Right forelimb (tissue), 1 donor: ENCODE measurements around the gene LGALS3.

Experiments used
- DNase-seq: peaks from one replicate; pipeline ENCODE4 v3.0.0-alpha.2; 2018

LGALS3 gene

GRCh38 chr14:55133416-55133815, 4.4 kb downstream of the LGALS3 start:
- no peak for DNase-seq

DNA sequence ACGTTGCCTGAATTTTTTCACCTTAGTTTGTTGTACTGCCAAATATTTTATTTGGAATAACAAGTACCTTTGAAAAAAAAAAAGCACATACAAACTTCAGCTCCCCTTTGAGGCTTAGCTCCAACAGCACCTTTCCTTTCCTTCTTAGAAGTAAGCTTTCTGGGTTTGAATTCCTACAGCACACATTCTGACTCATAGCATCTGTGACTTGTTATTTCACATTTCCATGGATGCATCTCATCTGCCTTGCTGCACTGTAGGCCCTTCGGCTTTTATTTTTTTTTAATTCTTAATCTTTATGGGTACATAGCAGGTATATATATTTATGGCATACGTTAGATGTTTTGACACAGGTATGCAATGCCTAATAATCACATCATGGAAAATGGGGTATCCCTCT, 7.2 kb downstream of the LGALS3 start:
- DNase-seq = no peak

DNA sequence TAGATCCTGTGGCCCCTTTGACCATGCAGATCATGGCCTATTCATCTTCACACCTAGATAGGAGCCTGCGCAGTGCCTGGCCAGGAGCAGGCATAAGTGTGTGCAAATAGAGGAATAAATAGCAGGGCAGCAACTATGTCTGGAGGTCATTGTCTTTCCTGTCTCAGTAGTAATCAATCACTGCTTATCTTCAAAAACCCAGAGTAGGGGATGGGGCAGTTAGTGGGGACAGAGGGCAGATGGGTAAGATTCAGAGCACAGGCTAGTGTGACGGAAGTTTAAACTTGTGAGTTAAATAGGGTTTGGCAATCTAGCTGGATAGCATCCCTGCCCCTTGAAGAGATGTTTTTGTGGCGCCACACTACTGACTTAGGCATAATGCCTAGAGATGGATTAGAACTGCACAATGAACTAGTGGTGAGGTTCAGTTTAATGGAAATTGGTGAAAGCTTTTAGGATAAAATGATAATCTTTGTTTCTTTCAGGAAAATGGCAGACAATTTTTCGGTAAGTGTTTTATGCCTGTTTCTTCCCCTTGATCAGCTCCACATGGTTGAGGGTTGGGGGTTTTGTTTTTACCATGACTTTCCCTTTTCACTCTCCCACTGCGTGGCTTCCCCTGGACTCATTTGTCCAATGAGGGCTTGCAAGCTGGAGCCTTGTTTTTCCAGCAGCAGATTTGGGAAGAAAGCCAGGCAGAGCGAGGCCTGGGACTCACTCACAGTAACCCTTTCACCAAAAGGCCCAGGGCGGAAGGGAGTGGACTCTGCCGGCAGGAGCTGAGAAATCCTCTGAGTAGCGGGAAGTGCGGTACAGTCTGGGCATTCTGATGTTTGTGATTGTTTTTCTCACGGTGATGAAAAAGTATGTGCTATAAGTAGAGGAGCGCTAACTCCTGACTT, 8.1 kb downstream of the LGALS3 start:
- peak; percentile 86 for DNase-seq

DNA sequence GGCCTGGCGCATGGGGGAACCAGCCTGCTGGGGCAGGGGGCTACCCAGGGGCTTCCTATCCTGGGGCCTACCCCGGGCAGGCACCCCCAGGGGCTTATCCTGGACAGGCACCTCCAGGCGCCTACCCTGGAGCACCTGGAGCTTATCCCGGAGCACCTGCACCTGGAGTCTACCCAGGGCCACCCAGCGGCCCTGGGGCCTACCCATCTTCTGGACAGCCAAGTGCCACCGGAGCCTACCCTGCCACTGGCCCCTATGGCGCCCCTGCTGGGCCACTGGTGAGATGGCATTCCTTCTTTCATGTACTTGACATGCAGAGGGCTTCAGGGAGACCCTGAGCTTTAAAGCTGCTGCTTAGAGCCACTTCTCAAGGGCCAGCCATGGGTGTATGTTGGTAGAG, 9.0 kb downstream of the LGALS3 start:
- no peak for DNase-seq

DNA sequence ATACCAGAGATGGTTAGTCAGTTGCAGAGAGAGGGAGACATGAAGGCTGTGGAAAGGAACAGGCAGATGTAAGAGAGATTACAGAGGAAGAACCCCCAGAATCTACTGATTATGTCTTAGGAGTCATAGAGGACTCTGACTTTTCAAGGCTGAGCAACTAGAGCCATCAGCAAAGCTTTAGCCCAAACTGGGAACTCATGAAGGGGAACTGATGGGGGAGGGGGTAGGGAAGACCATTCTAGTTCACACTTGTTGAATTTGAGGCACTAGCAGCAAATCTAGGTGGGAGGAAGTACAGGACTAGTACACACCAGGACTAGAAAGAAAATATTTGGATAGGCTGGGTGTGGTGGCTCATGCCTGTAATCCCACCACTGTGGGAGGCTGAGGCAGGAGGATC, 10.1 kb downstream of the LGALS3 start:
- no peak for DNase-seq

- DNase-seq = no peak
Measured at GRCh38 chr14:55139696-55140509, 10.9 kb downstream of the LGALS3 start.

DNA sequence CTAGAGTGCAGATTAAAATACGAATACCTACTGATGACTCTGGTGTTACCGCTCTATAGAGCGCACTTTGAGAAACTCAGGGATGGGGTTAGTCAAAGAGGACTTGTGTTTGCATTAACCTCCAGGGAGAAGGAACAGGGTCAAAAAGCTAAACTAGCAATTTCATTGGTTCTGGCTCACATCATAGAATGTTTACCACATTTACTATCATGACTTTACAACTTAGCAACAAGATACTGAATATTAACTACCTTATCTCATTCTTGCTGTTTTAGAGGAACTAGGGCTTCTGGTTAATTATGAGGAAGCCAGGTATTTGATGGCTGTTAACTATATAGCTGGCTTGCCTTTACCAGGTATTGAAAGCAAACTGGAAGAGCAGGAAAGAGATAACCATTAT, 12.8 kb downstream of the LGALS3 start:
- no peak for DNase-seq

DNA sequence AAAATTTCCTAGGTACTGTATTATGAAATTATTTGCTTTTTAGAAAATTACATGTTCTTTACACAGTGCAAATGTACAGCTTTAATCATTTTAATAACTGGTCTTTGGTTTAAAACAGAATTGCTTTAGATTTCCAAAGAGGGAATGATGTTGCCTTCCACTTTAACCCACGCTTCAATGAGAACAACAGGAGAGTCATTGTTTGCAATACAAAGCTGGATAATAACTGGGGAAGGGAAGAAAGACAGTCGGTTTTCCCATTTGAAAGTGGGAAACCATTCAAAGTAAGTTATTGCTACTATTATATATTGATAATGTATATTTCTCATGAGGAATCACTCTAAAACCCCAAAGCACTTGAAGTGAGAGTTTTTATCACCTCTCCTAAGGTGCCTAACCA, 13.4 kb downstream of the LGALS3 start:
- DNase-seq = no peak

DNA sequence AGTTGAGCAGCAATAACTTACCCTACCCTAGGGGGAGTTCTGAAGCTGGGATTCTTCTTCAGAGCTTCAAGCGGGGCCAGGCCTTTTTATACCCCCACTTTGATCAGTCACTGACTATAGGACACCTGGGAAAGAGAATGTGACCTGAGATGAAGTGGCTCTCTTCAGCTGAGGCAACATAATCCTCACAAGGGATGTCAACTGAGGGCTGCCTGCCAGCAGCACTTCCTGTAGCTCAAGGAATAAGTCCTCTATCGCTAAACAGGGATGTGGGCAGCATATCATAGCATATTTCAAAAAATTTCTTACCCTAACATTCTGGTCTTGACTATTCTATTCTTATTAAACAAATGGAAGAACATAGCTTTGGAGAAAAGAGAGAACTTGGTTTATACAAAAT, 17.4 kb downstream of the LGALS3 start:
- DNase-seq = no peak

DNA sequence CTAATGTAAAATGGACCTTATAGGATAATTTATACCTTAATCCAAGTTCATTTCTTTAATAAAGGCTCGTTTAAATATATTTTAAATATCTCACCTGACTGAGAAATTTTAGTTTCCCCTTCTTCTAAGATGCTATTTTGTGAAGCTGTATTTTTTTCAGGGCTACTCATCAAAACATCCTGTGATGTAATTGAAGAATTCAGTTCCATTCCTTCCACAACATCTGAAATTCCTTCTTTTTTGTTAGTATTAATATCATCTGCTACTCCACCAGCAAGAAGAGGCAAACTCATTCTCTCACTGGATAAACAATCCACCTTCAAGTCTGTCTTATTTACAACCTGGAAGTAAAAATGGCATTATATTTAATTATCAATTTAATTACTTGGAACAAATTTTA, 22.5 kb downstream of the LGALS3 start:
- DNase-seq = no peak

DNA sequence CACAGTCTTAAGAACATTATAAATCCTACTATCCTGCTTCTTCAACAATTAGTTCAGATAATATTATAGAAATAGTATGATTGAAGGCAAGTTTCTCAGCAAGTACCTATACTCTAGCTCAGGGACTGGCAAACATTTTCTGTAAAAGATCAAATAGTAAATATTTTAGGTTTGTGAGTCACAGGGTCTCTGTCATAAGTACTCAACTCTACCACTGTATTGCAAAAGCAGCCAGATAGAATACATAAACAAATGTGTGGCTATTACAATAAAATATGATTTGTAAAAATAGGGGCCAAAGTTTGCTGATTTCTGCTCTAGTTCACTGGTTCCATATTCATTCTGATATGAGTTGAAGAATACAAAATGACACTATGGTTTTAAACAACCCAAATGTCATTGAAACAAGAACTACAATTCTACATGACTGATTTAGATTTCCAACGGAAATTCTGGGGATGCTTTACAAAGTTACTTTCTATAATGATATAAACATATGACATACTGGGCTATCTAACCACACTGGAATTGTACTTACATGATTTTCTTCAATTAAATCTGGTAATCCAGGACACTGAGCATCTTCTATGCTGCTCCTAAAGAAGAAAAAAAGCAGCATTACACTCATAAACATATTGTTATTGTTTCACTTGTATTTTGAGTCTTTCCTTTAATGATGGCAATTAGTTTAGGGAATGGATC, 23.2 kb downstream of the LGALS3 start:
- DNase-seq = no peak

- DNase-seq = no peak
Measured at GRCh38 chr14:55153951-55154350, 24.9 kb downstream of the LGALS3 start.

- no peak for DNase-seq
Measured at GRCh38 chr14:55157080-55157479, 28.0 kb downstream of the LGALS3 start.

DNA sequence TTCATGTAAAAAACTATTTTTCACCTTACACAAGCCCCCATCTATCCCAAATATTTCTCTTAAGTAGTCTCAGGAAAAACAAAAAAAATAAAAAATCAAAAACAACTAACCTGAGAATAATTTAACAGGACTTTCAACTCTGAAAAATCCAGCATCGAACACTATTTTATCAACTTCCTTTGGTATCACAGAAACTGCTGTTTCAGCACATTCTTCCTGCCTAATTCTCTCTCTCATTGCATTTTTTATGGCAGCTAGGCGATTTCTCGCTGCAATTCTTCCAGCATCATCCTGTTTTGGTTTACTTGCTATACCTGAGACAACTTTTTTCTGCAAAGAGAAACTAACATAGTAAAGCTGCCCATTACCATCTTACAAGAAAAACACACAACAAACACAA, 29.4 kb downstream of the LGALS3 start:
- no peak for DNase-seq

DNA sequence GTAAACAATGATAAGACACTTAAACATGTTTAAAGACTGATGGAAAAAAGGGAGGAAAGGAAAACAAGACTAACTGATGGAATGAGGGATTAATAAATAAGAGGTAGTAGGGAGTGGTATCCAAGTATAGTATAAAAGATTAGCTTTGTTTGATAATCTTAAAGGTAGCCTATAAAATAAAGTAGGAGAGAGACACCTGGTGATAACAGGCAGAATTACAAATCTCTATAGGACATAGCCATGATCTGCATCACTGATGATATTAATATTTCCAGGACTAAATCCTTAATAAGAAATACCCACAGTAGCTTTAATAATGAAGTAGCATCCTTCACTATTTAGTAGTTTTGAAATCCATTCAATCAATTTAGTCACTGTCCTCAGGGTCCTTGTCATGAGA, 31.9 kb downstream of the LGALS3 start:
- no peak for DNase-seq

DNA sequence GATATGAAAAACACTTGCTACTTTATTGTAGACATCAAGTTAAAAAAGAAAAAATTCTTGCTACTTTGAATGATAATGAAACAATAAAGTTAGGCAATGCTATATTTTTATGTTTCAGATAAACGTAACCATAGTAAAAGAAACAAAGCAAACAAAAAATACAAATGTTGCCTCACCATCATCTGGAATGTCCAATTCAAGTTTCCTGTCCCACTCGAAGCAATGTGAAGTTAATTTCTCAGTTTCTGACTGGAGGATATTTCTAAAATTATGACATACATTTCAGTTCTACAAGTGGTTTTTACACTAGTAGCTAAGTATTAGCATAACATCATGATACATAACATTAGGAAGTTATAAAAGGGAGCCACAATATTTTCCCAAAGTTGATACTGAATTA, 41.5 kb downstream of the LGALS3 start:
- no peak for DNase-seq

- no peak for DNase-seq
Measured at GRCh38 chr14:55180006-55180405, 51.0 kb downstream of the LGALS3 start.

DNA sequence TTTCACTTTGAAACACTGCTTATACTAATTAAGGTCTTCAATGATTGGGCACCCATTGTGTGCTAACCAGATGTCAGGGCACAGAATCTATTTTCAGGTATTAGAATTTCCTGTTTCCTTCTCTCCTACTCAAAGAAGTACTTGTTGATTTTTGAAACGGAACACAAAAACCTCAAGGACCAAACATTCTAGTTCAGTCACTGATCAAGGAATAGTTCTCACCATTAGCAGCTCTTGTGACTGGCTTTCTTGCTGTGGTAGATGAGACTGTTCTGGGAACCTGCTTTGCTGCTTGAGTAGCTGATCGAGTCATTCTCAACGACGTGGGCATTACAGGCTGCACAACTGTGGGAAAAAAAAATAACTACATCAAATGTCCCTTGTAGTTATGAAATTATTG, 51.4 kb downstream of the LGALS3 start:
- DNase-seq = no peak

DNA sequence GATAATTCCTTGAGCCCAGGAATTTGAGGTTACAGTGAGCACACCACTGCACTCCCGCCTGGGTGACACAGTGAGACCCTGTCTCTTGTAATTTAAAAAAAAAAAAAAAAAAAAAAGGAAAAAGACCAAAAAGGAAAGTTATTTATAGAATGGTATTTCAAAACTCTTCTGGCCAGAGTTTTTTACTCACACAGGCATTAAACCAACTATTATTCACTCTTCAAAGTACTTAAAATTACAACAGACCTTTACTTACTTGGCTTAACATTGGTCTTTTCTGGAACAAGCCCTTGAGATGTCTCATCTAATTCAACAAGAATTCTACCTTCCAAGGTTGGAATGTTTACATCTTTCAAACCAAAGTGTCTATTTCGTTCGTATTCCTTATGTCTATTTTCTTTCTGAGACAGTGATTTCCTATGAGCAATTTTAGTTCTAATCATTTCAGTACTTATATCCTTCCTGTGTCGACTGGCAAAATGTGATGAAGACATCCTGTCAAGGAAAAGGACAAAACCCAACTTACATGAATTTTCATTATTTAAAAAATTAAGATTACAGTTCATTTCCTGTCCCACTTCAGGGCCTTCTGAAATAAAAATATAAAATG, 59.7 kb downstream of the LGALS3 start:
- no peak for DNase-seq

DNA sequence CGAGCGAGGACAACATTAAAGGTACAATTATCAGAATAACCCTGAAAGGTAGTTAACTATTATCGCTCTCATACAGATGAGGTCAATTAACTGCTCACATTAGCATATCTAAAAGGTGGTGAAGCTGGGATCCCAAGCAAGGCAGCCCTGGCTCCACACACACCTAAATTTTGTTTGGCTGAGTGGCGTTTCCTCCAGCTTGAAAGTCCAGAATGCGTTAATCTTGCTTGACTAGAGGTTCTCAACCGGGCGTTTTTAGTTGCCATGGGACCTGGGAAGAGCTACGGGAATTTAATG, 61.8 kb downstream of the LGALS3 start:
- no peak for DNase-seq

DNA sequence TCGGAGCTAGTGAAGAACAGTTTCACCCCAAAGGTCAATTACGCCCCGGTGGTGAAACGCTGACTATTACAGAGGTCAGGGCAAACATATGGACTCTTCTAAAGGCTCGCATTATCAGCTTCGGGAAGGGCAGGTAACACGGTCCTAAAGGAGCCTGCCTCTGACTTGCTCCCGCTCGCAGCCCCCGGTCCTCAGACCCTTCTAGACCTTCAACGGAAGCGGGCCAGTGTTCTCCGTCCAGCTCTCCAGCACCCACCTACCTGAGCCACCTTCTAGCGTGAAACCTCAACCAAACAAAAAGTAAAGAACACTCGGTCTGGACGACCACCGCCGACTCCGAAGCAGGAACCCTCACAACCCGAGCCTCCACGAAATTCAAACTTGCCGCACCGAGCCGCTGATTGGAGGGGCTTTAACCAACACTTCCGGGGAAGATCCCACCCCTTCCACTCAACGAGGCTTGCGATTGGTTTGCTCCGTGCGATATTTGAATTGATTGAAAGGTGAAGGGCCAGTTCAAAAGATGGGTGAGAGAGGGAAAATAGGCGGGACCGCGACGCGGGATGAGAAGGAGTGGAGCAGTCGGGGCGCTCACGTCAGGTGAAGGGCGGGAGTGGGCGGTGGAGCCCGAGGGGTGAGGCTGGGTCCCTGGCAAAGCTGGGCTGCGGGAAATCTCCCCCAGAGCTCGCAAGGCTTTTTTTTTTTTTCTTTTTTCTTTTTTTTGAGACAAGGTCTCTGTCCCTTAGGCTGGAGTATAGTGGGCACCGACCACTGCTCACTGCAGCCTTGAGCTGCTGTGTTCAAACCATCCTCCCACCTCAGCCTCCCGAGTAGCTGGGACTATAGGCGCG, 62.4 kb downstream of the LGALS3 start, which contains the start of gene DLGAP5:
Gene DLGAP5, minus strand, starts transcription at position 383 of the 851 bp plus-strand sequence. CDS start 2,406 bp downstream, outside the sequence.
- DNase-seq = peak; percentile 93

GRCh38 chr14:55192054-55192621, 63.1 kb downstream of the LGALS3 start:
- no peak for DNase-seq
